Esophagus mucosa (tissue), 1 donor: ENCODE measurements around the gene SERPINA1. TPM values are rescaled to one million over a fixed set of nuclear protein-coding genes. Genes with fewer than 3 reads are reported as not detected.
"Not testable (repeated sequence)": the region's sequence is repeated elsewhere in the genome, so short reads cannot be mapped to it uniquely, and the experiment has no call there.

Experiments used
- ATAC-seq: fragments of 200-7000 bp; cut with Tn5 transposase; one replicate; pipeline ENCODE4 v1.9.1; 2020
- total RNA-seq: library from RNA; stranded (reverse); gene quantifications from one replicate; pipeline ENCODE4 v1.2.4, GENCODE V29; 2023
- donor health status: DM: yes; HTN: yes; CAD: no.

The SERPINA1 gene
- 4.3 TPM for total RNA-seq

GRCh38 chr14:94388384-94389103 lies at the start of gene SERPINA1:
SERPINA1 (minus strand) TSS chr14:94388602; CDS start chr14:94383237, 5,365 bp downstream.
- ATAC-seq = no peak

DNA sequence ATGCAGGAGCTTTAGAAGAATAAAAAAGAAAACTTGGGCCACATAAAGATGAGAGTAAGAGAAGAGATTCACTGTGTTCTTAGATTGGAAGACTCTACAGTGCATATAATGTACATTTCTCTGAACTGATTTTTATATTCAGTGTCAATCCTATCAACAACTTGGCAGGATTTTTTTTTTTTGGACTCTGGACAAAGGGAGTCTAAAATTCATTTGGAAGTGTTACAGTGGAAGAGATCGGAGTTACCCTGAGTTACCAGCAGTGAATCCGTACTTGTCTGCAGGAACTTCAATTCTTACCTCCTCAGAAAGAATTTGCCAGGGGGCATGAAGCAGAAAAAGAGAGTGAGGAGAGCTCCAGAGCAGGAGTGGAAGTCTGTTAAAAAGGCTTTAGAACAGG lies 40.2 kb upstream of the SERPINA1 start:
- no peak for ATAC-seq

DNA sequence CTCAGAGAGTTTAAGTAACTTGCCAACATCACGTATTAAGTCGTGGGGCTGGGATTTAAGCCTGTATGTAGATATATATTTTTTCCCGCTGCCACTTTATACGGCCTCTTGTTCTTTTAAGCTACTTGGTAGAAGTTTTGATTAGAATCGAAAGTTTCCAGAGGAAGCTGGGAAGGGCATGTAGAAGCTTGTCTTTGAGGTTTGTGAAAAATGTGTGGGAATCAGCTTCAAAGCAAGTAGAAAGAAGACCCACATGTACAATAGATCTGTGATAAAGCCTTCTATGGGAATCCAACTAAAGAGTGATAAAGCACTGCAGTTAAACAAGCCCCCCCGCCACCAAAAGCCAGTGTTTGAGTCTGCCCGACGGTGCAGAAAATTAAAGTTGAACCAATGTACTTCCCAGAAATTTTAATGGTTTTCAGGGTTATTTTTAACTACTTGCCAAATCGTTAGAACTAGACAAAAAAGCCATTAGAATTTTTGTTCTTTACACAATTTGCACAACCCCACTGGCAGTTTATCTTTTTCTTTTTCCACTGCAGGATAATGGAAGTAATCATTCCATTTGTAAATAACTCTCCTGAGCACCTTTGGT lies 38.7 kb upstream of the SERPINA1 start:
- ATAC-seq = no peak

GRCh38 chr14:94426526-94426925 lies 38.1 kb upstream of the SERPINA1 start:
- ATAC-seq = peak; percentile 29

DNA sequence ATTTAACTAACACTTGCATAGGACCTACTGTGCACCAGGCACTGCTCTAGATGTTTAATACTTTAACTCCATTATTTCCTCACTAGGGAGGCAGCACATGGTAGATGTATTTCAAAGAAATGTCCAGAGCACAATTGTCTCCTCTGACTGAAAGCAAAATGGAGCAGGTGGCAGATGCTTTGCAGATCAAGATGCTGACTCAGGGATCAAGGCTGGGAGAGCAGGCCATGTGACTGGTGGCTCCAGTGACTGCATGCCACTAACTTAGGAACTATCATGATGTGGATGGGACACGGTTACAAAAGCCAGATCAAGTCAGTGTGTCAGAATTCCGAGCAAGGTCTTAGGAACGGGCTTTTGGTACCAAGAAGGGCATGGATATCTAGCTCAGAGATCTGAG lies 36.0 kb upstream of the SERPINA1 start:
- ATAC-seq = no peak

DNA sequence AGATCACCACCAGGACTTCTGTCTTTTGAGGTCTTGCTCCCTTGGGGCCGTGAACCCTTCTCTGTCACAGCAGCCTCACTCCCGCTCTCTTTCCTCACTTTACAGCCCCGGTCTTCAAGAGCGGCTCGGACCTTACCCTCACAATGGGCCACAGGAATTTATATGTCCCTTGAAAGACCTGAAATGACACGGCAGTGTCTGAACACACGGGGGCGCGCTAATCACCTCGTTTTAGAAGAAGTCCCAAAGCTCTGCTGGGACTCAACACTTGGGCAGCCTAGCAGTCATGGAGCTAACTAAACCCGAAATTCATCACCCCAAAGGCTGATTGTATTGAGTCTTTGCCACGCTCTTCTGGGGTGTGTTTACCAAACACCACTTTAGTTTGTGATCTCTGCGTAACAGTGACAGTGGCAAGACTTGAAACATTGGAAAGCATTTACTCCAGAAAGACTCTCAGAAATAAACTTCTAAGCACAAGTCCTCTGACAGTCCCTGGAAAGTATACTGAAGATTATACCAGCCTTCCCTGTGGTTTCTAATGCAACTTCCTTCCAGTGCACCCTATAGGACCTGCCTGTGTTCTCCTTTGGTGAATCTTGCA lies 35.2 kb upstream of the SERPINA1 start:
- ATAC-seq = peak; percentile 67

DNA sequence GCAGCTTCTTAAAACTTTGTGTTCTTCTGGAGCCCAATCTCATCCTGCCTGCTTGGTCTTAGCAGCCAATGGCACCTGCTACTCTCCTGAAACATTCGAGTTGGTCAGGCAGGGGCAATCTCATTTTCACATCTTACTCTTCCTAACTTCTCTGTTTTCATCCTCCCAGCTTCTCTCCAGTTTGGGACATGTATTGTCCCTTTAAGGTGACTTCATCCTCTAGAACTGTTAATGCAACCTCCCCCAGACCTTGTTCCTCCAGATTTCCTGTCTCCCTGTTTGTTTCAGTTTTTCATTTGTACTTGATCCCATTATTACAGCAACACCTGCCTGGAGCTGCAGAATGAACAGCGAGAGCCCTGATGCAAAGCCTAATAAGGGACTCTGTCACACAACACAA lies 32.9 kb upstream of the SERPINA1 start:
- ATAC-seq = no peak

- not testable (repeated sequence) for ATAC-seq
Observed at GRCh38 chr14:94417497-94418205, 29.2 kb upstream of the SERPINA1 start.

DNA sequence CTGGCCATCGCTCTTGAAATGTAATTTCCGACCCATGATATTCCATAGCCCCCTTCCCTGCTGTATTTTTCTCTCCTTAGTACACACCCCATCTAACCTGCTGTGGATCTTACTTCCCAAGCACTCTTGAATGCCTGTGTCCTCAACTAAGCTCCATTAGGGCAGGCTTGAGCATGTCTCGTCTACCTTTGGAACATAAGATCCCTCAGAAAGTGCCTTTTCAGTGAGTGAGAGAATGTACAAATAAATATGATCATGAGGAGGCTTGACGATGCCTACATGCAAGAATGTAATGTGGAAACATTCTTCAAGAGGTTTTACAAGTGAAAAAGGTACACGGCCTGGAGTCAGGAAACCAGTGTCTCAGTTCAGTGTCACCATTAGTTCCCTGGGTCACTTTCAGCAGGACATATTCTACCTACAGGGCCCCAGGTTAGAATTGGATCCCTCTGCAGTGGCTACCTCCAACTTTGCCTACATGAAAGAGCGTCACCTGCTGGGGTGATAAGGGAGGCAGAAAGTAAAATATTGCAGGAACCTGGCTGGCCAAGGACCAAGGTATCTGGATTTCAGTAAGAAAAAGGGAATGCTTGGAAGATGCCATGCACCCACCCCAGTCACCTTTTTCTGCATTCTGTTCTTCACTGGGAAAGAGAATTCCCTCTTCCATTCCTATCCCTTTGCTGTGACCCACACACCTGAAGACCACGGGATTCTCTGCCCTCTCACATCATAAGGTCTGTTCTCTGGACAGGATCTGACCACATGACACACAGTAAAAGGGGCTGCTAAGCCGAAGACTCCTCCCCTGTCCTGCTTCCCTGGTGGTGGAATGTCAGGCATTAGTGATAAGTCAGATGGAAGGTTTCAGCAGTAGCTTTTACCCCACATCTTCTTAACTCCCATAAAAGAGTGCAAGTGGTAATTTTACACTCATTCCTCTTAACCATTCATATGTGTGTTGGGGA lies 24.6 kb upstream of the SERPINA1 start:
- peak; percentile 38 for ATAC-seq

DNA sequence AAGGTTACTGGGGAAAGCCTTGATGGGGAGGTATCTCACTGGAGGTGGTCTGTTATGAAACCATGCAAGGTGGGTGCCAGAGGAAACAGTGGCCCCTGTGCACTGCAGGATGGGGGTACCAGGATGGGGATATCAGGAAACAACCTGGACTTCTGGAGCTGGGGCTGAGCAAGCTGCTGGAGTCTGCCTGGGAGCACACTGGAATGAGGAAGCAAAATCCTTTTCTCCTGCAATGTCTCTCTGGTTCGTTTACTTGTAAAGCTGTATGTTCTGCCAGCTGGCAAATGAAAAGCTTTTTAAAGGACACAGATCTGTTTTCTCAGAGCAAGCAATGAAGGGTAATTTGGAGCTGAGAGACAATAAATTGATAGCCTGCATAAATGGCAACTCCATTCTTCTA lies 23.2 kb upstream of the SERPINA1 start:
- no peak for ATAC-seq

GRCh38 chr14:94409430-94409829 lies 21.0 kb upstream of the SERPINA1 start:
- not testable (repeated sequence) for ATAC-seq

DNA sequence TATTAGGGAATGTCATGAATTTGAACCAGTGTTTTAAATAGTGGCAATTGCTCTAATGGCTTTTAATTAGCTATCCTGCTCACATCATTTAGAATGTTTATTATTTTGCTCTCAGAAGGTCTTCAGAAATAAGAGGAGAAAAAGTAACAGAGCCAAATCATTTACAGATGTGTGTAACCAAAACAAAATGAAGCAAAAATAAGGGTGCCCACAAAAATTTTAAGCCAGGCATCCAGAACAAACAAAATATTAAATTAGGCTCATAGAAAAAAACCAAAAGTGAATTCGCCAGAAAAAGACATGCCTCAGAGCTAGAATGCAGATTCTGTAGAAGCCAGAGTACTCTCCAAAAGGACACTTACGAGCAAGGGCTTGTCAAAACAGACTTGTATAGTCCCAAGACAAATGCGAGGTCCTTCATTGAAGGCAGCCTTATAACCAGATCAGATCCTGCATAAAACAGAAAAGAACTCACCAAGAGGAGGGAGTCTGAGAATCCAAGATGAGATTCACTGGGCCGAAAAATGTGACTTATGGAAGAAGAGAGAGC lies 20.2 kb upstream of the SERPINA1 start:
- no peak for ATAC-seq

DNA sequence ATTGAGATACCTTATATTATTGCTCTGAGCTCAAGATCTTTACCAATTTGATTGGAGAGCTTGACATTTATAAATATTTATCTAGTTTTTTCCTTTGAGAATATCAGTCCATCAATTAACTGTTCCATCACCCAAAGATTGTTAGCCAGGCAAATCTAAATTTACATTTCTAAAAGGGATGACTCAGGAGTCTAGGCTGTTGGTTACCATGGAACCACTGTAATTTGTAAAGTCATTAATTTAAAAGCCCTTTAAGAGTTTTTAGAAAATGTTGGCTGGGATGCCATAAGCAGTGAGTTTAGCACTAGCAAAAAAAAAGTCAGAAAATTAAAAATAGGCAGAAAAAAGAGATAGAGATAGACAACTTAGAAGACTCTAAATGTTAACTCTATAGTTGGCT lies 19.5 kb upstream of the SERPINA1 start:
- no peak for ATAC-seq

DNA sequence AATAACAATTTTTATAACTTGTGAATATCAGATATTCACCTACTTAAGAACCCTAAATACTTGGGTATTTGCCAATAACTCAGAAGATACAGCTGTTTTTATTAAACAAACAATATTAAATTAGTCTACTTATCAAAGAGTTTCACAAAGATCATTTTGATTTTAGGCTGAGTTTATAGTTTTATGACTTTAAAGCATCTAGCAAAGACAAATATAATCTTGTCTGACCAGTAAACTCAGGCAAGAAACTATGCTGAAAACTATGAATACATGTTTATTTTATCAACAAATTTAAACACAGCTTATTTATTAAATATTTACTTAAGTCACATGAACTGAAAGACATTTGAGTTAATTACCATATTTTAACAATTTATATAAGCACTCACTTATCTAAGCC lies 18.5 kb upstream of the SERPINA1 start:
- no peak for ATAC-seq

GRCh38 chr14:94405486-94405885 lies 17.1 kb upstream of the SERPINA1 start:
- ATAC-seq = no peak

DNA sequence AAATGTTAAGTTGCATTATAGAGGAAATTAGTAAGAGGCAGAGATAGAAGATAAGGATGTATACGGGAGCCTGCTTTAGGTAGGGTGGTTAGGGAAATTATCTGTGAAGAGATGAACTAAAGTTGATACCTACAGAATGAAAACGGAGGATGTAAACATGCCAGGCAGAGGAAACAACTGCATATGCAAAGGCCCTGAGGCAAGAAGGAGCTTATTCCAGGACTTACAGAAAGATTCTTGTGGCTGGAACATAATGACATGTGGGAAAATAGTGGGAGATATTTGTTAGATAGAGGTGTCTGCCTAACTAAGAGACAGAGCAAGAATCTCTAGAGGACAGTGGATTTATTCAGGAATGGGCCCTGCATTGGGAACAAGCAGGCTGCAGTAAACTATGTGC lies 16.2 kb upstream of the SERPINA1 start:
- ATAC-seq = no peak

DNA sequence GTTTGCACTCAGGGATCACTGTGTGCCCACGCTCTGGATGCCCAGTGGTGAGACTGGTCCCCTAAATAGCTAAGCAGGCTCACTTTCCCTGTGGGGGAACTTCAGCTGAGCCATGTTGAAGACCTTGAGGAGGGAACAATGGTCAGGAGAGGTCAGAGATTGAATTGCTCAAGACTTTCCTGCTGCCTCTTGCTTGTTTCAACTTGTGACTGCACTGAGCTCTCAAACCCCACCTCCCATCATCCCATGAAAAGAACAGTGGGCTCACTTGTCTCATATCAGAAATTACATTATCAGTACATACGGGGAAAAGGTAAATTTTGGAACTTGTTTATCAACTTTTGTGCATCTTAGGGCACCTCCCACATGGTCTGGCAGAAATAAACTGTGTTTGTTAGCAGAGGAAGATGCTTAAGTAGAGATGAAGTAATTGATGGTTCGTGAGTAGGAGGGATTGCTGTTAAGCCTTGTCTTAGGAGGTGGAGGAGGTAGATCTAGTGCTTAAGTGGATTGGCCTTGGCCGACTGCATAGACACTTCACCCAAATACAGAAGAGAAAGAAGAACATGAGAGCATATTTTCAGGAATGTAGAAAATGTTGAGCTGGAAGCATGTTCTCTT lies 15.0 kb upstream of the SERPINA1 start:
- no peak for ATAC-seq

DNA sequence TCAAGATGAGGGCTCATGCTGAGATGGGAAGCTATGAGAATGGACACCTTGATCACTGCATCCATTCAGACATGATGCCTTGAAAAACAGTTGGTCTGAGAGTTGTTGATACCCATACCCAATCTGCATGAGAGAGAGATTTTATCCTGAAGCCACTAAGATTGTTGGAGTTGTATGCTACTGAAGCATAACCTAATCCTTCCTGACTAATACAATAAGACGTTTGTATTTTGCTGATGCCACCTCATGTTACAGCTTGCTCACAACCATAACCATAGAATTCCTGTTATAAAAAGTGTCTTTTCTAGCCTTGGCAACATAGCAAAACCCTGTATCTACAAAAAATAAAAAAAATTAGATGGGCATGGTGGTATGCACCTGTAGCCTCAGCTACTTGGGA lies 12.7 kb upstream of the SERPINA1 start:
- ATAC-seq = peak; percentile 74

DNA sequence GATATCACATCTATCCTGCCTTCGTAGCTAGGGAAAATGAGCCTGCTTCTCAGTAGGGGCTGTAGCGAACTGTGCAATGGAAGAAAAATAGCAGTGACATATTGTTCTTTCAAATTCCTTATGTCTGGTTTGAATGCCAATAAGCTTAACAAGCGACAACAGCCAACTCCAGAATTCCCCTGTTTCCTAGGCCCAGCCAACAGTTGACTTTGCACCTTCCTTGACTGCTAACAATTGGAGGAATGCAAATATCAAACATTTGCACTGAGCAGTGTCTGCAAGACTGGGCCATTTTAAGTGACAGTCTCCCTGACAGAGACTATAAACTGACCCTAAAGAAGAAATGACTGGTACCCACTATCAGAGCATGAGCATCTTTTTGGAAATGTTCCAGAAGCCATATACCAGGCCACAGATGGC lies 12.0 kb upstream of the SERPINA1 start:
- ATAC-seq = no peak

GRCh38 chr14:94398536-94398935 lies 10.1 kb upstream of the SERPINA1 start:
- no peak for ATAC-seq

DNA sequence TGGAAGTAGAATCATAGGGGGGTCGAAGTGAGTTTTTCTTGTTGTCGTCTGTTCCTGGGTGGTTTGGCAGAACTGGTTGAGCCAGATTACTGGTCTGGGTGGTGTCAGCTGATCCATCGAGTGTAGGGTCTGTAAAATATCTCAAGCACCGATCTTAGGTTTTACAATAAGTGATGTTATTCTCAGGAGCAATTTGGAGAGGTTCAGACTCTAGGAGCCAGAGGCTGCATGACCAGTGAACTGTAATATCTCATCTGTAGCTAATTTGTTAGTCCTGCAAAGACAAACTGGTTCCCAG lies 9.7 kb upstream of the SERPINA1 start:
- no peak for ATAC-seq
